HG02840 (cell line): ENCODE results near the gene UBXN4.
"Not testable (repeated sequence)": the region's sequence is repeated elsewhere in the genome, so short reads cannot be mapped to it uniquely, and the experiment has no call there.

Experiments used
- ATAC-seq: cut with Tn5 transposase; IDR thresholded peaks from one replicate; pipeline ENCODE4 v1.9.1; 2021; ENCODE audit warnings: mild to moderate bottlenecking, moderate library complexity, moderate number of reproducible peaks; ENCODE audit not compliant: unreplicated experiment, low FRiP score

UBXN4 gene

GRCh38 chr2:135741395-135742324 is at the start of gene UBXN4:
TSS of gene UBXN4 (plus strand) at chr2:135741855. CDS start at chr2:135741930, 75 bp downstream.
- peak; percentile 83 for ATAC-seq

GRCh38 chr2:135694711-135695110 is 46.9 kb upstream of the UBXN4 start:
- ATAC-seq, result no peak

- no peak for ATAC-seq
Observed at GRCh38 chr2:135698838-135699237, 42.8 kb upstream of the UBXN4 start.

- ATAC-seq, result no peak
Observed at GRCh38 chr2:135701442-135701841, 40.2 kb upstream of the UBXN4 start.

GRCh38 chr2:135703300-135703699 is 38.4 kb upstream of the UBXN4 start:
- ATAC-seq, result no peak

GRCh38 chr2:135704075-135704474 is 37.6 kb upstream of the UBXN4 start:
- not testable (repeated sequence) for ATAC-seq

- no peak for ATAC-seq
Observed at GRCh38 chr2:135708159-135708558, 33.5 kb upstream of the UBXN4 start.

- no peak for ATAC-seq
Observed at GRCh38 chr2:135709992-135710391, 31.7 kb upstream of the UBXN4 start.

GRCh38 chr2:135715086-135715485 is 26.6 kb upstream of the UBXN4 start:
- not testable (repeated sequence) for ATAC-seq

- ATAC-seq, result no peak
Observed at GRCh38 chr2:135728064-135728743, 13.5 kb upstream of the UBXN4 start.

GRCh38 chr2:135732561-135732960 is 9.1 kb upstream of the UBXN4 start:
- no peak for ATAC-seq

GRCh38 chr2:135733045-135733444 is 8.6 kb upstream of the UBXN4 start:
- no peak for ATAC-seq

- ATAC-seq, result no peak
Observed at GRCh38 chr2:135736546-135736945, 5.1 kb upstream of the UBXN4 start.

- no peak for ATAC-seq
Observed at GRCh38 chr2:135740206-135740605, 1.4 kb upstream of the UBXN4 start.

- no peak for ATAC-seq
Observed at GRCh38 chr2:135741043-135741394, 636 bp upstream of the UBXN4 start.

- ATAC-seq, result peak; percentile 32
Observed at GRCh38 chr2:135742325-135742757, 686 bp downstream of the UBXN4 start.

GRCh38 chr2:135743860-135744259 is 2.2 kb downstream of the UBXN4 start:
- ATAC-seq, result no peak

- no peak for ATAC-seq
Observed at GRCh38 chr2:135744760-135745314, 3.2 kb downstream of the UBXN4 start.

GRCh38 chr2:135745545-135745944 is 3.9 kb downstream of the UBXN4 start:
- no peak for ATAC-seq

GRCh38 chr2:135755573-135755972 is 13.9 kb downstream of the UBXN4 start:
- no peak for ATAC-seq

- no peak for ATAC-seq
Observed at GRCh38 chr2:135756692-135757091, 15.0 kb downstream of the UBXN4 start.
